Measurements from ENCODE around the gene PHLDA3. TPM values are rescaled to one million over a fixed set of nuclear protein-coding genes. Genes with fewer than 3 reads are reported as not detected.

PHLDA3 gene
- polyA plus RNA-seq, 1 donor from 2014 or later, result 35.1 TPM

DNA sequence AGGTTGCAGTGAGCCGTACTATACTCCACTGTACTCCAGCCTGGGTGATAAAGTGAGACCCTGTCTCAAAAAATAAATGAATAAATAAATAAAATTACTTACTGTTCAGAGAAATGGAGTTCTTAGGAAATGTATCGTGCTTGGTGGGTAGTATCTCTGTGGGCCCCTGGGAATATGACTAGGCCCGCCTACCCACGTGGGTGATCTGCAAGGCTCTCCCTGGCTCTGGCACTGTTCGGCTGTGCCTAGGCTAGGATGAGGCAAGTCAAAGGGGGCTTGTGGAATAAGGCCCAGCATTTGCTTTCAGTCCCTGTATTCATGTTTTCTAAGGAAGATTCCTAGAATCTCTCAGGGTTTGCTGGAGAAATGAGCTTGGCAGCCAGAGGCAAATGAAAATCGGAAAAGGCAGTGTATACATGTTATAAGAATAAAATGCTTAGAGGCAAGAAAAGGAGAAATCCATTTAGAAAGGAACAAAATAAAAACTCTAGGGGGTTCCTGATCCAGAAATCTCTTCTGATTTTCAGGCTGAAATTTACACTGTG lies 42.5 kb upstream of the PHLDA3 start:
- no peak overlapping the region for H3K9ac ChIP-seq (ENCODE audit: low read length)
- H3K4me3 ChIP-seq (ENCODE audit: low read length), result no peak overlapping the region
- no peak overlapping the region for H3K4me2 ChIP-seq (ENCODE audit: low read length)
- H4K20me1 ChIP-seq (ENCODE audit: insufficient read depth), result no peaks in the 10 kb centered on the region
- no peaks in the 10 kb centered on the region for H3K9me2 ChIP-seq (ENCODE audit: insufficient read depth, low read length)
- no peaks in the 10 kb centered on the region for H3K79me2 ChIP-seq (replicated peaks; ENCODE audit: insufficient read depth, low read length)
- no peaks in the 10 kb centered on the region for H3K9me3 ChIP-seq (ENCODE audit: low read length)
- H3K27ac ChIP-seq (ENCODE audit: low read length), result no peak overlapping the region
- no peaks in the 10 kb centered on the region for H3F3A ChIP-seq (ENCODE audit: insufficient read depth, low read length, poor library complexity, severe bottlenecking)
- no peak overlapping the region for H2AFZ ChIP-seq (ENCODE audit: low read depth, low read length)
- no peaks in the 10 kb centered on the region for H3K36me3 ChIP-seq (ENCODE audit: insufficient read depth, low read length)
- no peak for TF ChIP-seq EZH2 (IDR thresholded peaks at IDR 0.05; ENCODE audit: borderline replicate concordance, insufficient read depth, low read length, poor library complexity, severe bottlenecking)
- no peak for TF ChIP-seq MXI1 (conservative IDR thresholded peaks at IDR 0.05; ENCODE audit: poor library complexity, severe bottlenecking)
- TF ChIP-seq POLR2AphosphoS5 (IDR thresholded peaks at IDR 0.05), result no peak
- TF ChIP-seq SMC3 (conservative IDR thresholded peaks at IDR 0.05; ENCODE audit: poor library complexity), result no peak
- peaks cover 14% of the 10 kb centered on the region for H3K27me3 ChIP-seq (ENCODE audit: insufficient read depth, low read depth, low read length)

DNA sequence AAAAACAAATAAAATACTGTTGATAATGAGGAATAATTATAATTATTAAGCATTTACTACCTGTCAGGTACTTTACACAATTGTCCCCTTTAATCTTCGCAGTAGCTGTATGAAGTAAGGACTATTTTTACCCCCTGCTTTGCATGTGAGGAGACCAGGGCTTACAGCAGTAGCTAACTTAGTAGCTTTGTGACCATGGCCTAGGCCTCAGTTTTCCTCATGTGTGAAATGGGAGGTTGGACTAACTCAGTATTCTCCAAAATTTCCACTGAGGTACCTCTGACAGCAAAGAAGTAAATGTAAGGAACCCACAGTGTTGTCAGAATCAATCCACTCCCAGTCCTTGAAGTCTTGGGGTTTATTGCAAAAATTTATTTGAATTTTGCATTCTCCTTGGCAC lies 41.7 kb upstream of the PHLDA3 start:
- H3K36me3 ChIP-seq (ENCODE audit: insufficient read depth, low read length), result no peaks in the 10 kb centered on the region
- H4K20me1 ChIP-seq (ENCODE audit: insufficient read depth), result no peaks in the 10 kb centered on the region
- no peak overlapping the region for H2AFZ ChIP-seq (ENCODE audit: low read depth, low read length)
- H3K9me3 ChIP-seq (ENCODE audit: low read length), result no peaks in the 10 kb centered on the region
- no peak overlapping the region for H3K27ac ChIP-seq (ENCODE audit: low read length)
- H3K79me2 ChIP-seq (replicated peaks; ENCODE audit: insufficient read depth, low read length), result no peaks in the 10 kb centered on the region
- no peak for TF ChIP-seq EZH2 (IDR thresholded peaks at IDR 0.05; ENCODE audit: borderline replicate concordance, insufficient read depth, low read length, poor library complexity, severe bottlenecking)
- no peak for TF ChIP-seq EP300 (conservative IDR thresholded peaks at IDR 0.05; ENCODE audit: poor library complexity, severe bottlenecking)
- no peak for TF ChIP-seq TAF1 (IDR thresholded peaks at IDR 0.05; ENCODE audit: low read depth)
- no peak for TF ChIP-seq SMC3 (conservative IDR thresholded peaks at IDR 0.05; ENCODE audit: poor library complexity)
- TF ChIP-seq MXI1 (conservative IDR thresholded peaks at IDR 0.05; ENCODE audit: poor library complexity, severe bottlenecking), result no peak
- TF ChIP-seq, protein P1, sequence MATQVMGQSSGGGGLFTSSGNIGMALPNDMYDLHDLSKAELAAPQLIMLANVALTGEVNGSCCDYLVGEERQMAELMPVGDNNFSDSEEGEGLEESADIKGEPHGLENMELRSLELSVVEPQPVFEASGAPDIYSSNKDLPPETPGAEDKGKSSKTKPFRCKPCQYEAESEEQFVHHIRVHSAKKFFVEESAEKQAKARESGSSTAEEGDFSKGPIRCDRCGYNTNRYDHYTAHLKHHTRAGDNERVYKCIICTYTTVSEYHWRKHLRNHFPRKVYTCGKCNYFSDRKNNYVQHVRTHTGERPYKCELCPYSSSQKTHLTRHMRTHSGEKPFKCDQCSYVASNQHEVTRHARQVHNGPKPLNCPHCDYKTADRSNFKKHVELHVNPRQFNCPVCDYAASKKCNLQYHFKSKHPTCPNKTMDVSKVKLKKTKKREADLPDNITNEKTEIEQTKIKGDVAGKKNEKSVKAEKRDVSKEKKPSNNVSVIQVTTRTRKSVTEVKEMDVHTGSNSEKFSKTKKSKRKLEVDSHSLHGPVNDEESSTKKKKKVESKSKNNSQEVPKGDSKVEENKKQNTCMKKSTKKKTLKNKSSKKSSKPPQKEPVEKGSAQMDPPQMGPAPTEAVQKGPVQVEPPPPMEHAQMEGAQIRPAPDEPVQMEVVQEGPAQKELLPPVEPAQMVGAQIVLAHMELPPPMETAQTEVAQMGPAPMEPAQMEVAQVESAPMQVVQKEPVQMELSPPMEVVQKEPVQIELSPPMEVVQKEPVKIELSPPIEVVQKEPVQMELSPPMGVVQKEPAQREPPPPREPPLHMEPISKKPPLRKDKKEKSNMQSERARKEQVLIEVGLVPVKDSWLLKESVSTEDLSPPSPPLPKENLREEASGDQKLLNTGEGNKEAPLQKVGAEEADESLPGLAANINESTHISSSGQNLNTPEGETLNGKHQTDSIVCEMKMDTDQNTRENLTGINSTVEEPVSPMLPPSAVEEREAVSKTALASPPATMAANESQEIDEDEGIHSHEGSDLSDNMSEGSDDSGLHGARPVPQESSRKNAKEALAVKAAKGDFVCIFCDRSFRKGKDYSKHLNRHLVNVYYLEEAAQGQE (IDR thresholded peaks at IDR 0.05; ENCODE audit: borderline replicate concordance), result no peak
- TF ChIP-seq, protein P2, sequence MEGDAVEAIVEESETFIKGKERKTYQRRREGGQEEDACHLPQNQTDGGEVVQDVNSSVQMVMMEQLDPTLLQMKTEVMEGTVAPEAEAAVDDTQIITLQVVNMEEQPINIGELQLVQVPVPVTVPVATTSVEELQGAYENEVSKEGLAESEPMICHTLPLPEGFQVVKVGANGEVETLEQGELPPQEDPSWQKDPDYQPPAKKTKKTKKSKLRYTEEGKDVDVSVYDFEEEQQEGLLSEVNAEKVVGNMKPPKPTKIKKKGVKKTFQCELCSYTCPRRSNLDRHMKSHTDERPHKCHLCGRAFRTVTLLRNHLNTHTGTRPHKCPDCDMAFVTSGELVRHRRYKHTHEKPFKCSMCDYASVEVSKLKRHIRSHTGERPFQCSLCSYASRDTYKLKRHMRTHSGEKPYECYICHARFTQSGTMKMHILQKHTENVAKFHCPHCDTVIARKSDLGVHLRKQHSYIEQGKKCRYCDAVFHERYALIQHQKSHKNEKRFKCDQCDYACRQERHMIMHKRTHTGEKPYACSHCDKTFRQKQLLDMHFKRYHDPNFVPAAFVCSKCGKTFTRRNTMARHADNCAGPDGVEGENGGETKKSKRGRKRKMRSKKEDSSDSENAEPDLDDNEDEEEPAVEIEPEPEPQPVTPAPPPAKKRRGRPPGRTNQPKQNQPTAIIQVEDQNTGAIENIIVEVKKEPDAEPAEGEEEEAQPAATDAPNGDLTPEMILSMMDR (IDR thresholded peaks at IDR 0.05; ENCODE audit: poor library complexity, severe bottlenecking), result no peak
- TF ChIP-seq POLR2AphosphoS5 (IDR thresholded peaks at IDR 0.05), result no peak
- TF ChIP-seq RAD21 (conservative IDR thresholded peaks at IDR 0.05), result no peak
- peaks cover 17% of the 10 kb centered on the region for H3K27me3 ChIP-seq (ENCODE audit: insufficient read depth, low read depth, low read length)
- H3K9me2 ChIP-seq (ENCODE audit: insufficient read depth, low read length), result no peaks in the 10 kb centered on the region
- no peak overlapping the region for H3K9ac ChIP-seq (ENCODE audit: low read length)
- H3F3A ChIP-seq (ENCODE audit: insufficient read depth, low read length, poor library complexity, severe bottlenecking), result no peaks in the 10 kb centered on the region
- no peak overlapping the region for H3K4me2 ChIP-seq (ENCODE audit: low read length)
- no peak overlapping the region for H3K4me3 ChIP-seq (ENCODE audit: low read length)
